Activated naive CD4-positive, alpha-beta T cell treated with anti-CD3 and anti-CD28 coated beads, Interleukin-2, amount 50 U/mL, for 16 hours (primary cell): ENCODE data around the gene ROR2.

Experiments used
- DNase-seq: peaks from one replicate; pipeline ENCODE4 v3.0.0-alpha.2; 2020

ROR2 gene

DNA sequence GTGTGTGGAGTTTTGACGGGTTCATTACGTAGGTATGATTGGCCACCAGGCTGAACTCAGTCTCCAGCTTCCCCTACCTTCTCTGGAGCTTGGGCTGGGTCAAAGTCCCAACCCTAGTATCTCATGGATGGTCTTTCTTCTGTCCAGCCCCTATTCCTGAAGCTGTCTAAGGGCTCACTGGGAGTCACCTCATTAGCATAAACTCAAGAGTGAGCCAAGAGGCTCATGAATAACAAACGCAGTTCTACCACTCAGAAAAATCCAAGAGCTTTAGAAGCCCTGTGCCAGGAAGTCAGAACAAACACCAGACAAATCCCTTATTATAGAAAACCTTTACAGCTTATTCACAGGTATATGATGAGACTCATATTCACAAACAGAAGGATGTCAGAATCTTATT lies 346.1 kb downstream of the ROR2 start:
- DNase-seq: no peak

DNA sequence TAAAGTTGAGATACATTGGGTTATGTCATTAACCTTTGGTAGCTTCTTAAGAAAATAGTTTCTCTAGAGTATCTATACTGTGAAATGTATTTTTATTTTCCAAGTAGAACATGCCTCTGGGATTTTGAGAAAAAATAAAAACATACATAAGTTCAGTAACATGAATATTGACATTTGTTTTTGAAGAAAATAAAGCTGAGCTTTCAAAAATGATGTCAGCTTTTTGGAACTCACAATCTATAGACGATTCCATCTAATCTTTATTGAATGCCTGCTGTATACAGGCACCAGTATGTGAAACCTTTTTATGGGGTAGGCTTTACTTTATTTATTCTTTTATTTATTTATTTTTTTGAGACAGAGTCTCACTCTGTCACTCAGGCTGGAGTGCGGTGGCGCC lies 350.5 kb downstream of the ROR2 start:
- DNase-seq: no peak

DNA sequence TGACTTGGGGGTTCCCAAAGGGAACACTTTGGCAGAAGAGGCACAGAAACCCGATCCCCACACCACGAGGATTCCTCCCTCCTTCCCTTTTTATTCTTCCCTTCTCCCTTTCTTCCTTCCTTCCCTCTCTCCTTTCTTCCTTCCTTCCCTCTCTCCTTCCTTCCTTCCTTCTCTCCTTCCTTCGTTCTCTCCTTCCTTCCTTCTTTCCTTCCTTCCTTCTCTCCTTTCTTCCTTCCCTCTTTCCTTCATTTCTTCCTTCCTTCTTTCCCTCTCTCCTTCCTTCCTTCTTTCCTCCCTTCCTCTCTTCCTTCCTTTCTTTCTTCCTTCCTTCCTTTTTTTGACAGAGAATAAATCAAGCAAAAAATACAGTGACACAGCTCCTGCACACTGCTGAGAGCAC lies 358.4 kb downstream of the ROR2 start:
- no peak for DNase-seq

DNA sequence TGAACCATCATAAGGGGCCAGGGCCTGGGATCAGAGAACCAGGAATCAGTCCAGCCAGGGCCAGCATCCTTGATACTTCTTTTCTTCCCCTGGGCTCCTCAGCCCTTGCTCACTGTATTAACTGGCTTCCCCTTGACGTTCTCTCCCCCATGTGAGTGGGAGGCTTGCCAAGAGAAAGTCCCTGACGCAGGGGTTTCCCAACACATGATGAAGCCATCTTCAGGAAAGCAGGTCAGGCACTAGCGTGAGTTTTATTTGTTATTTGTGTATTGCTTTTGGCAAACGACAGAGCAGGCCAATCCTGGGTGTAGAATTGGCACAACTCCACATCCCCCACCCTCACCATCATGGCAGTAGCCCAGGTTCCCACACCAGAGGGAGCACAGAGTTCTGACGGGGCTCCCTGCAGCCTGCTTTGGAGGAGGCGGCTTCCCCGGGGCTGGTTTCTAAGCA lies 360.9 kb downstream of the ROR2 start:
- DNase-seq: no peak

DNA sequence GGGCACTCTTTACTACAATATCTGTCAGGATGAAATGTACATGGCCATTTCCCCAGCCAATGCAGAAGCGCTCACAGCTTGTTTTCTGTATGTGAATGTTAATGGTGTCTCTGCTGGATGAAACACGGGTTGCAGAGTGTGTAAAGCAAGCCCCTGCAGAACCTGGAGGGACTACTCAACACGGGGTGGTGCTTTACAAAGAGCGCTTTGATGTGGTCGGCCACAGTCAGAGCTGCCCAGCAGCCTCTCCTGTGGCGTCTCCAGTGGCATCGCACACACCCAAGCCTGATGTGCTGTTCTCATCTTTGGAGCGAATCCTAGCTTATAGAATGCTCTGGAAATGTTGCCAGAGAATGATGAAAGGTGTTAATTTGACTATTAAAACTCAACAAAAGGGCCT lies 363.7 kb downstream of the ROR2 start:
- DNase-seq: no peak

DNA sequence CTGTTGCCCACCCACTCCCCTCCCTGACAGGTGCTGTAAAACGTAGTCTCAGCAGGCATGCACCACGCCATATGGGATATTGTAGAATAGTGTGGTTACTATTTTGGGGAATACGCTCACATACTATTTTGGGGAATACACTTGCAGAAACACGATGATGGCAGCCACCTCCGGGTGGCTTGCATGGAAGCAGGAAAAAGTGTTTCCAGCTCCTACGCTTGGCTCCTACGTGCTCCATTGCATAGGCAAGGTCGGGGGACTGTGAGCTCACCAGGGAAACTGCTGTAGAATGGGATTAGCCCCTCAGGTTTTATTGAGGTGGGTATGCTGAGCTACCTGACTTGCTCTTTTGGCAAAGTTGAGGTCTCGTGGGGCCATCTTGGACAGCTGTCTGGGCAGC lies 366.1 kb downstream of the ROR2 start:
- no peak for DNase-seq

DNA sequence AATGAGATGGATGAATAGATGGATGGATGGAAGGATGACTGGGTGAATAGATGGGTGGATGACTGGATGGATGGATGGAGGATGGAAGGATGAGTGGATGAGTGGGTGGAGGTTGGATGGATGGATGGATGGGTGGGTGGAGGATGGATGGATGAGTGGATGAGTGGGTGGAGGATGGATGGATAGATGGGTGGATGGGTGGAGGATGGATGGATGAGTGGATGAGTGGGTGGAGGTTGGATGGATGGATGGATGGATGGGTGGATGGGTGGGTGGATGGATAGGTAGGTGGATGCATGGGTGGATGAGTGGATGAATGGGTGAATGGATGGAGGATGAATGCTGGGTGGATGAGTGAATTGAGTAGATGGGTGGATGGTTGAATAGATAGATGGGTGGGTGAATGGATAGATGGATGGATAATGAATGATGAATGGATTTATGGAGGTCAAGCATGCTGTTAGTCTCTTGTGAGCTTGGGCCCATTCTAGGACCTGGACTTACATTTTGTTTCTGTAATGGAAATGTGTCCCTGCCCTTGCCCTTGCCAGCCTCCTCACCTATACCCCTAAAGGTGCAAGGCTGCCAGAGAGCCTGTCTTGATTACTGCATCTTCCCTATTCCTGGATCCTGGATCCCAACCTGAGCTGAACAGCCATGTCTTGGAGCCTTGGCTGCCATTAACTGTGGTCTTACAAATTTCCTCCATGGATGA lies 366.7 kb downstream of the ROR2 start:
- no peak for DNase-seq

DNA sequence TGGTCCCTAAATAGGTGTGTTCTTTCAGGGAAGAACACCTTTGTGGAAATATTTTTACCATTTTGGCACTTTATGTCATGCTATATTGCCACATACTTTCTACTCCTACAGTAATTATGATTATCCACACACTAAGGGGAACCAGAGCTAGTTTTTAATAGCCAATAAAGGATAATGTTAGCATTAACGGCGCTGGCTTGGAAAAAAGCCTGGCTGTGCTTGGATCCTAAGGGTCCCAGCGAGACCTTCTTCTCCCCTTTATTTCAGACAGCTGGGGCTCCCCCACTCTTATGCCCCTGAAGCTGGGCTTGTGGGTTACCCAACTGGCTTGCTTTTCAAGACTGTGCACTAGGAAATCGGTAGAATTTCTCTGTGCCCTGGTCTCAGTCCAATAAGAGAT lies 367.8 kb downstream of the ROR2 start:
- DNase-seq: no peak

DNA sequence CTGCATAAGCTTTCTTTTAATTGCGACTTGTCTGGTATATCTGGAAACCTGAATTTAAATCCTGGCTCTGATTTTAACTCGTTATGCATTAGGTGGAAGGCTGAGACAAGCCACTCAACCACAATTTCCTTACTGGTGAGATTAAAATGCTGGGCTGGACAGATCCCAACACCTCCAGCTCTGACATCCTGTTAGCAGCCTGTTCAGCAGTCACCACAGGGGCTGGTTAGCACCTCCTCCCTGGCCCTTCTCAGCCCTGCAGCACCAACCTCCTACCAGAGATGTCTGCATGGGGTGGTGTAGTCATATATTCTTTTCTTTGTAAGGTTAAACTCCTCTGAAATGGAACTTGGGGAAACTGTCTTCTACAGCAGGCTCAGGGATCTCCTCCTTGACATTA lies 369.9 kb downstream of the ROR2 start:
- DNase-seq: no peak

DNA sequence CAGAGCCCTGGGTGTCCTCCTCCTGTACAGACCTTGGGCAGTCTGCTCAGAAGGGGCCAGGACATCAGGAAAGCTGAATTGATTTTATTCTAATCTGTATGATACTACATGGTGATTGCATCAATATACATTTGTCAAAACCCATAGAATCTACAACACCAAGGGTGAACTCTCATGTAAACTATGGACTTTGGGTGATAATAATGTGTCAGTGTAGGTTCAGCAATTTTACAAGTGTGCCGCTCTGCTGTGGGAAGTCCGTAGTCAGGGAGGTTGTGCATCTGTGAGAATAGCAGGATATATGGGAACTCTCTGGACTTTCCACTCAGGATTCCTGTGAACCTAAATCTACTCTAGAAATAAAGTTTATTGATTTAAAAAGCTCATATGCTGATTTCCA lies 371.1 kb downstream of the ROR2 start:
- DNase-seq: no peak

DNA sequence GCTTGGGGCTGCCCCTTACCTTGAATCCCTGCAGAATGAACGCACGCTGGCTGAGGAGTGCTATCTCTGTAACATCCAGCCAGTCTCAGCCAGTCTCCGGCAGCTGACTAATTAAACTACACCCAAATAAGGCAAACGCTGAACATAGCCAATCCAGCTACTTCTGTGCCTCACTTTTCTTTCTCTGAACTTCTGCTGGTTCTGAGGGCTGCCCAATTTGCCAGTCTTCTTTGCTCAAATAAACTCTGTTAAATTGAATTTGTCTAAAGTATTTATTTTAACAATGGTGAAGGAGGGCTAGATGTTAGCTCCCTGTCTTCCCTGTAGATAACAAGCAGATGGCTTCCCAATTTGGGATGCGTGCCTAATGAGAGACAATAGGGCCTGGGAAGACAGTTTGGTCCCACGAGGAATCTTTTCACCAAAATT lies 372.4 kb downstream of the ROR2 start:
- DNase-seq: no peak

DNA sequence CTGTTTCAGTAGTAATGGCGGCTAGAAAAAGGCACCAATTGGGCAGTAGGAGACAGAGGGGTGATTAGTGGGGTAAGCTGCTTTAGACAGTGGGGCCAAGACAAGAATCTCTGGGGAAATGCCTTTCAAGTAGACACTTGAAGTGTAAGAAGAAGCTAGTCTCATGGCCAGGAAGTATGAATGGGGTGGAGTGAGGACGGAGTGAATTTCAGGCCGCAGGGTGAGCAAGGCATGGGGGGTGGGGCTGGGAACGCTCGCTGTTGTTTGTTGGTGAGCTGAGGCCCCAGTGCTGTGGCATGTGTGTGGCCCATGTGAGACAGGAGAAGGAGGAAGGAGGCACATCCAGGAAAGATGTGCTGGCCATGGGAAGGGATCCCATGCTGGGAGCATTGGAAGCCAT lies 377.2 kb downstream of the ROR2 start:
- no peak for DNase-seq

DNA sequence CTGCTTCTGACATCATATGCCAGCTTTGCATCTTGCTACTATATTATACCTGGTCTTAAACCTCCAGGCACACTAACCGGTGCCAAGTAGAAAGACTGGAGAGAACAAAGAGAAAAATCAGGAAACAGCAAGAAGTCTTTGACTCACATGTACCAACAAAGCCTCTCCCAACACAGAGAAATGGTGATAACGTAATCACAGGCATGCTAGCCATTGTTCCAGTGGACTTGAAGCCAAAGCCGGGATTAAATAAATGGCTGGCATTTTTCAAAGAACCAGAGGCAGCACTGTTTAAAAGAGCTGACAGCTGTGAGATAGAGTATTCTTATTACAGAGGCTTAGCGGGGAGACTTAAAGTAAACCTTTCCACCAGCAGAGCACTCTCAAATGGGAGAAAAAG lies 378.0 kb downstream of the ROR2 start:
- DNase-seq: no peak

DNA sequence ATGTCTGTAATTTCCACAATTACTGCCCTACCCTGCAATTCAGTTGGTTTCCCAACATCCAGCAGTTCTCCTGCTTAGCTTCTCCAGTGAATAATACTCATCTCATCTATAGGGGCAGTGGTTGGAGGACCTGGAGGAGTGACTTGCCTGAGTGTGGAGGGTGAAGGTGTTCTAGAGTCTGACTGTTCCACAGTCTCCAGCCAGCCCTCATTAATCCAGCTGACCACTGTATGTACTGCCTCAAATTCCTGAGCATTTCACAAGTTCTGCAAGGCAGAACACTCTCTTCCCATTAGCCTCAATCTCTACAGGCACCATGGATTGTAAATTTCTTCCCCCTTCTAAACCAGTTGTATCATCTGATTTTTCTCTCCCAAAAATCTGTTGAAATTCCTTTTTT lies 379.0 kb downstream of the ROR2 start:
- DNase-seq: no peak

DNA sequence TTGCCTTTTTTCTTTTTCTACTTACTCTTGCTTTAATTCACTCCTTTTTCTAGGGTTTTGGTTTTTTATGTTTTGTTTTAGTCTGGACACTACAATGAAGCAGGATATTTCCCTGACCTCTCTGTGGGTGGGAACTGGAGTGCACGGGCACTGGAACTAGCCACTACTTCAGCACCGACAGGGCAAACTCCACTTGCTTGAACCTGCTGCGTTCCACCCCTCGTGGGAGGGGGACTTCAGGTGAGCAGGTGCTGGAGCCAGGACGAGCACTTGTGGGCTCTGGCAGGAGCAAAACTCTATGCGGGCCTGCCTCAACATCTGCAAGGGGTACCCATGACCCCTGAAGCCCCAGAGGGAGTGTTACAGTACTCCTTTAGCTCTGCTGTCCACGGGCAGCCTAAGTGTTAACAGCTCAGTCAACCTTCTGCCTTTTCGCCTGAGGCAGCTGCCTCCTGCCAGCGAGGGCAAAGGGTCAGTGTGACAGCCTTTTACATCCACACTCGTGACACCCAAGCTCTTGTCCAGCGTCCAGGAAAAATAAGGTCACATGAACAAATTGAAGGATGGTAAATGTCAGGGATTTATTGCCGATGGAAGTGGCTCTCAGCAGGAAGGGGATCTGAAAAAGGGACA lies 382.3 kb downstream of the ROR2 start:
- no peak for DNase-seq

DNA sequence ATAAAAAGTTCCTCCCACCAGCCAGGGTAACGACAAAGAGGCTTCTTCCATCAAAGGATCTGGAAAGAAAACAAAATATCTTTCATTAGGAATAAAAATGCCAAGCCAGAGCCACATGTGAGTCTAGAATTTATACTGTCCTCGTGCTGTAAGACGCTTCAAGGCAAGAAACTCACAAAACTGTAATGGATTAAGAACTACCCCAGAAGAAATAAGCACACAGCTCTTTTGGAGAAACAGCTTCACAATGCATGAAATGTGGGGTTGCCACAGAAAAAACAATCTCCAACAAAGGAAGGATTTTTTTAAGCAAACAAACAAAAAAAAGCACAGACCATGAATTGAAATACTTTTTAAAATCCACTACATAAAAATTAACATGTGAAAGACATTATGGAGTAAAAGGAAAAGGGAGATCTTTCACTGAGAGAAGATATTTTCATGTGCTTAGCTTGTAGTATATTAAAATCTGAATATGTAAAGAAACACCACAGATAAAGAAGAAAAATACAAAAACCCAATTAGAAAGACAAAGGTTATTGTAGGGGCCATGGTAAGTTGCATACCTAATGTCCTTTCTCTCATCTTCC lies 385.9 kb downstream of the ROR2 start:
- no peak for DNase-seq

DNA sequence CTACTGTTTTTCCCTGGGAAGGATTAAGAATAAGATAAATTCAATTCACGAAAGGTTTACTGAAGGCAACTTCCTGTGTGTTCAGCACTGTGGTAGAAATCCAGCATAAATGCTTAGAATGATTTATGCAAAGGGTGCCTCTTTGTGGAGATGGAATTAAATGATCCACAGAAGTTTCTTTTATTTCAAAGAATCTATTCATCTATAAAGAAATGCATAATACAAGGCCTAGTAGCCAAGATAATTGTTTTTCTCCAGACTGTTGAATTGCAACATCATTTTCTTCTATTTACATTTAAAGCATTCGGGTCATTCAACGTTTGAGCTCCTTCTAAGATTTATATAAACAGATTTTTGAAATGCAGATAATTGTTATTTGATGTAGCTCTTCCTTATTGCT lies 387.6 kb downstream of the ROR2 start:
- DNase-seq: no peak

DNA sequence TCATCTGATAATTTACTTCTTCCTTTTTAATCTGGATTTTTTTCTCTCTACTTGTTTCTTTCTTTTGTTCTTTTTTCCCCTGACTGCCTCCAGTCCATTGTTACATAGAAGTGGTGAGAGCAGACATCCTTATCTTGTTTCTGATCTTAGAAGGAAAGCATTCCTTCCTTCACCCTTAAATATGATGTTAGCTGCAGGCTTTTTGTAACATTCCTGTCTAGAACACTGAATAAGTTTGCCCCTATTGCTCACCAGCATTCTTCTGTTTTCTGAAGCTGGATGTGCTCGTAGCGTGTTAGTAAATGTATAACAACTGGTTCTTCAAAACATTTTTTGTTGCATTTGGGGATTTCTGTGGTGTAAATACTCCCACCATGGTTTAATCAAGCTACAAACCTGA lies 389.7 kb downstream of the ROR2 start:
- DNase-seq: no peak

DNA sequence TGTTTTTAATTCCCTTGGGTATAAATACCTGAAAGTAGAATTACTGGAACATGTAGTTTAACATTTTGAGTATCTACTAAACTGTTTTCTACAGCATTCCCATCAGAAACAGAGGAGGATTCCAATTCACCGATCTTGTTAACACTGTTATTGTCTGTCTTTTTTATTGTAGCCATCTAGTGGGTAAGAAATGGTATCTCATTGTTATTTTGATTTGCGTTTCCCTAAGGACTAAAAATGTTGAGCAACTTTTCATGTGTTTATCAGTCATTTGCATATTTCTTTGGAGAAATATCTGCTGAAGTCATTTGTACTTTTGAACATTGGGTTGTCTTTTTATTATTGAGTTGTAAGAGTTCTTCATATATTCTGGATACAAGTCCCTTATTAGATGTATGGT lies 391.1 kb downstream of the ROR2 start:
- DNase-seq: no peak

DNA sequence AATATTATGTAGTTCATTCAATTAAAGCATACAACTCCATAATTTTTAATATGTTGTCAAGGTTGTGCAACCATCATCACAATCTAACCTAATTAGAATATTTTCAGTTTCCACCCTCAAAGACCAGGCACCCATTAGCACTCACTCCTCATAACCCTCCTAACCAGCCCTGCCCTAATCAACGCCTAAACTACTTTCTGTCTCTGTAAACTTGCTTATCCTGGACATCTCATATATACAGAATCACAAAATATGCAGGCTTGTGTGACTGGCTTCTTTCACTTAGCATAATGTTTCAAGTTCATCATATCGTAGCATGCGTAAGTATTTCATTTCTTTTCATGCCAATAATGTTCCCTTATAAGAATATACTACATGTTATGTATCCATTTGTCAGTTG lies 391.6 kb downstream of the ROR2 start:
- DNase-seq: no peak

DNA sequence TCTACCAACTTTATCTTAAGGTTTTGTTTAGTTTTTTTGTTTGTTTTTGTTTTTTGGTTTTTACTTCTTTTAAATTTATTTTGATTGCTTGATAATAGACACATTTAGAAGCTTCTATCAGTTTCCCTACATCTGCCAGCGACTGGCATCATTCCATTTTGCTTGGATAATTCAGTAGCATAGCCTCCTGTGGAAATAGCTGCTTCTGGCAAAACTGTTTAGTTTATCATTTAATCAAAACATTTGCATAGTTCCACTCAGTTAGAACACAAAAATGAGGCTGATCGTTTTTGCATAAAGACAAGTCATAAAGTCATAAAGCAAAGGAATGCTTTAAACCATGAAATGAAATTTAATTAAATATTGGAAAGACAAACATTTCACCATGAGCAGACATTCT lies 392.7 kb downstream of the ROR2 start:
- DNase-seq: no peak

DNA sequence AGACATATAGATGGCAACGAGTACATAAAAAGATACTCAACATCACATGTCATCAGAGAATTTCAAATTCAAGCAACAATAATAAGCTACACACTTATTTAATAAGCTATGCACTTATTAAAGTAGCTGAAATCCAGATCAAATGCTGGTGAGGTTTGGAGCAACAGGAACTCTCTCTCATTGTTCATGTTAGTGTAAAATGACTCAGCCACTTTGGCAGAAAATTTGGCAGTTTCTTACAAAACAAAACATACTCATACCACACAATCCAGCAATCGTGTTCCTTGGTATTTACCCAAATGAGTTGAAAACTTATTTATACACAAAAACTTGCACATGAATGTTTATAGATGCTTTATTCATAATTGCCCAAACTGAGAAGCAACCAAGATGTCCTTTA lies 394.9 kb downstream of the ROR2 start:
- DNase-seq: no peak

DNA sequence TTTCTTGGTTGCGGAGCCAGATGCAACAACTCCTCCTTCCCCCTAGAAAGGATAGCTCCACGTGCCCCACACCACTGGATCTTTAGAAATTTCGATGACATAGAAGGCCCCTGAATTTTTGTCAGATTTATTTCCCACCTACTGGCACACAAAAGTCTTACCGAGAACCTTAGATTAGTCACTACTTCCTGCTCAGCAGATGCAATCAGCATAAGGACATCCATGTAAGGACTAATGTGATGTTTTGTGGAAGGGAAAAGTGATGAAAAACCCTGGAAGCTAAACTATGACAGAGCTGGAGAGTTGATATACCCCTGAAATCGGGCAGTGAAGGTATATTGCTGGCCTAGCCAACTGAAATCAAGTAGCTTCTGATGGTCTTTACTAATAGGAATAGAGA lies 400.9 kb downstream of the ROR2 start:
- no peak for DNase-seq

DNA sequence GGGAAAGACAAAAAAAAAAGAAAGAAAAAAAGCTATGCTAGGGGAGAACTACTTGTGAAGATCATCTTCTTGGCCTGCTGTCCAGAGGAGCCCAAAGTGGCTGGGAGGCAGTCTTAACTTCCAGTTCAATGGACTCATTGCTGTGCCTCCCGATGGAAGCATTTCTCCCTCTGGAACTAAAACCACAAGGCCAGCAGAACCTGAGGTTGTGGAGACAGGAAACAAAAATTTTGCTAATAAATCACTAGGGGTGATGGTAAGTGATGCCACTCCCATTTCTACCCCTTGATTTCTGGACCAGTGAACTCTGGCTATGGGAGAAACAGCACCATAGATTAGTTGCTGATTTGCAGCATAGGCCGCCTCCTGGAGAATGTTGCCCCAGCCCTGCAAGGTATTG lies 402.9 kb downstream of the ROR2 start:
- no peak for DNase-seq

DNA sequence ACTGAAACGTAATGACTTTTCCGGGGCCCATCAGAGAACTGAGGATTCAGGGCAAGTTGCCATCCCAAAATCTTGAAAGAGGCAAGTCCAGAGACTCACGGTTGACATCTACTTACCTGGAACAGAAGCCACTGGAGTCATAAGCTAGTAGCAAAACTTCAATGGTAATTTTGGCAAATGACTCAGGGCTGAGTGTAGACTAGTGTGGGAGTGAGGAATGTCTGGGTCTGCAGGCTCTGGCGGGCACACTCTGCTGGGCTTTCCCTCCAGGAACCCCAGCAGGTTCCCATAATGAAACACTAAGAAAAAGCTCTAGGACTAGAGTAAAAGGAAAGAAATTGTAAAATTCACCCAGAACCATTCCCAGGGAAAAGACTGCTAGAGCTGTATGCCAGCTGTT lies 403.5 kb downstream of the ROR2 start:
- DNase-seq: no peak
